Ureter (tissue), 1 donor: ENCODE measurements around the gene RCOR1. TPM values are rescaled to one million over a fixed set of nuclear protein-coding genes. Genes with fewer than 3 reads are reported as not detected.
"Not testable (repeated sequence)": the region's sequence is repeated elsewhere in the genome, so short reads cannot be mapped to it uniquely, and the experiment has no call there.

Experiments used
- DNase-seq: peaks from one replicate; pipeline ENCODE4 v3.0.0-alpha.2; 2020; ENCODE audit warnings: low spot score
- total RNA-seq: library from RNA; stranded (reverse); gene quantifications from one replicate; pipeline ENCODE4 v1.2.4, GENCODE V29; 2023
- donor health status: DM: yes; HTN: yes; CAD: no.

RCOR1 gene
- total RNA-seq, 1 donor from 2014 or later: 21.9 TPM

DNA sequence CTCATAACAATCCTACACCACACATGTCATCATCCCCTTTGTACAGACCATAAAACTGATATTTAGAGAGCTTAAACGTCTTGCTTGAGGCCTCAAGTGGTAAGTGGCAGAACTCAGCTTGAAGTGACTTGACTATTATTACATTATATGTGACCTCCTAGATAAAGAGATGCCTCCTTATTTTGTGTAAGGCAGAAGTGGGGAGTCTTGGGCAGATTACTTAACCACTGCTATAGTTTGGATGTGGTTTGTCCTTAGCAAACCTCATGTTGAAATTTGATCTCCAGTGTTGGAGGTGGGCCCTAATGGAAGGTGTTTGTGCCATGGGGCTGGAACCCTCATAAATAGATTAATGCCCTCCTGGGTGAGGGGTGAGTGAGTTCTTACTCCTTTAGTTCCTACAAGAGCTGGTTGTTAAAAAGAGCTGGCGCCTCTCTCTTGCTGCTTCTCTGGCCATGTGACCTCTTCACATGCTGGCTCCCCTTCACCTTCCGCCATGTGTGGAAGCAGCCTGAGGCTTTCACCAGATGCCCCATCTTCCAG lies 37.4 kb downstream of the RCOR1 start:
- no peak for DNase-seq

DNA sequence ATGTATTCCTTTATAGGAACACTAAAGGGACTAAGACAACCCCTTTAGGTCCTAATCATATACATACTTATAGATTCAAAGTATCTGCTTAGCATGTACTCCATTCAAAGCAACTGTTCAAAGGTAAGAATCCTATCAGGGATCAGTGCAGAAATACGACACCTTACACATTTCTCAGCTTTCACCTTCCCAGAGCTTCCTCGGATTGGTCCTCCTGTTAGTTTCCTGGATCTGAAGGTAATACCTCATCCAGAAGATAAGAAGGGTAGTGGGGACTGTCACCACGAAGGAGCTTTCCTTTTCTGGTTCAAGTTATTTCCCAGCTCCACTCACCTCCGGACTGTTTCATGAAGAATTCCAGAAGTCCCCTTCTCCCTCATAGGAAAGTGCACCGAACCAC lies 38.0 kb downstream of the RCOR1 start:
- no peak for DNase-seq

DNA sequence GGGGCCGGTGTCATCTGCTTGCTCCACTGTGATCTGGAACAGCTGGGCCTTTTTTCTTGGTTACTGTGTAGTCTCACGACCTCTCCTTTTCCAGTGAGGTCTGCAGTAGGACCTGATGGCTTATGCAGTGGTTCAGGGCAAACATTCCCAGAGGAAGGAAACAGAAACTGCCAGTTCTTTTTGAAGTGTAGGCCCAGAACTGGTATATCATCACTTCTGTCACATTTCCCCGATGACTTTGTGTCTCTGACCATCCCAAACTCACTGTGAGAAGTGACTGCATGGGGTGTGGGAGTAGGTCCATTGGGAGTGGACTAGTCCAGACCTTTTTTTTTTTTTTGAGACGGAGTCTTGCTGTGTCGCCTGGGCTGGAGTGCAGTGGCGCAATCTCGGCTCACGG lies 38.4 kb downstream of the RCOR1 start:
- no peak for DNase-seq

DNA sequence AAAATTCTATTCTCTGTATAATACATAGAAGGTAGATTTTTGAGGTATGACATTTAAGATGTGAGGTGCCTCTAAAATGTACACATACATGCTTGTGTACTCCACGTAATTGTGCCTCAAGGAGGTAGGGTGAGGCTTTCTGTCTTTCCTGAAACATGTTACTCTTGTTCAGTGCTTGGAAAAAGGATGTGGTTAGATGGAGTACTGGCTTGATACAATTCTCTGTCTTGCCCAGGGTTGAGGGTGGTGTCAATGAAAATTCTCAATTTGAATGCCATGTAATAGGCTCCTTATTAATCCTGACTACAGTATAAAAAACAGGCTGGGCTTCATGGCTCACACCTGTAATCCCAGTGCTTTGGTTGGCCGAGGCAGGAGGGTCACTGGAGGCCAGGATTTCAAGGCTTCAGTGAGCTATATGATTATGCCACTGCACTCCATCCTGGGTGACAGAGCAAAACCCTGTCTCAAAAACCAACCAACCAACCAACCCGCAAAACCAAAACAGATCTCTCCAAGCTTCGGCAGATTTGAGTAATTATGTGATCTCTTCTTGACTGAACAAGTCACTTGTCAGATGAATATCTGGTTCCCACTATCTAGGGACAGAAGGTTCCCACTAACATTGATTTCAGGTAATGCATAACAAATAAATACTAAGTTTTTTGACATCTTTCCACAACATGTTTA lies 41.6 kb downstream of the RCOR1 start:
- no peak for DNase-seq

DNA sequence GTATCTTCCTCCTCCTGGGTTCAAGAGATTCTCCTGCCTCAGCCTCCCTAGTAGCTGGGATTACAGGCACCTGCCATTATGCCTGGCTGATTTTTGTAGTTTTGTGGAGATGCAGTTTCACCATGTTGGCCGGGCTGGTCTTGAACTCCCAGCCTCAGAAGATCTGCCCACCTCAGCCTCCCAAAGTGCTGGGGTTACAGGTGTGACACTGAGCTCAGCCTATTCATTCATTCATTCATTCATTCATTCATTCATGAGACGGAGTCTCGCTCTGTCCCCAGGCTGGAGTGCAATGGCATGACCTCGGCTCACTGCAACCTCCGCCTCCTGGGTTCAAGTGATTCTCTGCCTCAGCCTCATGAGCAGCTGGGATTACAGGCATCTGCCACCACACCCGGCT lies 47.2 kb downstream of the RCOR1 start:
- DNase-seq: not testable (repeated sequence)

DNA sequence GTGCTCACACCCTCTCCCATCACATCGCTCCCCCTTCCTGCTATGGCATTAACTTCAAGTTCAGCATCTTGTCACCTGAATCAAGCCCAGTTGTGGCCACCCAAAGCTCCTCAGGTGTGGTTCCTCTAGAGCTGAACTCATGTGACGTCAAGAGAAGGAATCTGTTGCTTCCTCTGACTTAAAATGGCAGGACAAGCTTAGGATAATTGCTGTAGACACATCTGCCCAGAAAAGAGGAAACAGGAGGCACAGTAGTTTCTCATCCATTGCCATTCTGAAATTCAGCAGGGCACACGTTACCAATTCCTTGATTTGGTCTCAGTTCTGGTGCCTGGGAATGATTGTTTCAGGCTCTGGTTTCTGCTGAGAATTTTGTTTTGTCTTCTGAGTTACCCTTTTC lies 52.1 kb downstream of the RCOR1 start:
- no peak for DNase-seq

DNA sequence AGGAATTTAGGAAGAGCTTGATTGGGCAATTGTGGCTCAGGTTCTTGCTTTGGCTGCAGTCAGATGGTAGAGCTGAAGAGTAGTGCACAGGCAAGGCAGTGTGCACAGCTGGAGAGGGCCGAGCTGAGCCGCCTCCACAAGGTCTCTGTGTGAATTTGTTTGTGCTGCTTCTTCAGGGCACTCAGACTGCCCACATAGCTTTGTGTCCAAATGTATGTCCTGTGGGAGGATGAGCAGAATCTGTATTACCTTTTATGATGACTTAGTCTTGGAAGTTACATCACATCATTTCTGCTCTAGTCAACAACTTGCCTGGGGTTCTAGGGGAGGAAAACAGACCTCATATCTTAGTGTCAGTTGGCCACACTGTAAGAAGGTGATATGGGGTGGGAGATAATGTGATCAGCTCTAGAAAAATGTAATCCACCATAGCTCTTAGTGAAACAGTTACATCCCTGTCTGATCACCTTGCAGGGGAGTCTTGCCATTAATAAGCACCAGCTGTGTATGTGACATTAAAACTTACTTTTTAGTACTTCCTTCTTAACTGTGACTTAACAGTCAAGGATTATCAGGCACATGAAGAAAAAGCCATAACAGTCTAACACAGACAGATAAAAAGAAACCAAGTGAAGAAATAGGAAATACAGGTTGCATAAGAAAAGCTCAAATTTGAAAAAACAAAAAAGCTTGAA lies 53.4 kb downstream of the RCOR1 start:
- DNase-seq: no peak

DNA sequence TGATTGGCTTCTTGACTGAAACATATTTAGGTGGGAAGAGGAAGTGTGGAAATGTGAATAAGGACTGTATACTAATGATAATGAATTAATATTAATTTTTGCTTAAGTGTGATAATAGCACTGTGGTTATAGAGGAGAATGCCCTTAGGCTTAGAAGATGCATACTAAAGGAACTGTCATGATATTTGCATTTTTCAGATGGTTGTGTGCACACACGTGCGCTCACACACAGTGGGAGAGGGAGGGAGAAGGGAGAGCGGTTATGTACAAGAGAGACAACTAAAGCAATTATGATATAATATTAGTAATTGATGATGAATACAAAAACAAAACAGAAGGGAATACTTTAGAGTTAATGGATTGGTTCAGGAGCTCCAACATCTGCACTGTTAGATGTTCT lies 54.2 kb downstream of the RCOR1 start:
- DNase-seq: no peak

DNA sequence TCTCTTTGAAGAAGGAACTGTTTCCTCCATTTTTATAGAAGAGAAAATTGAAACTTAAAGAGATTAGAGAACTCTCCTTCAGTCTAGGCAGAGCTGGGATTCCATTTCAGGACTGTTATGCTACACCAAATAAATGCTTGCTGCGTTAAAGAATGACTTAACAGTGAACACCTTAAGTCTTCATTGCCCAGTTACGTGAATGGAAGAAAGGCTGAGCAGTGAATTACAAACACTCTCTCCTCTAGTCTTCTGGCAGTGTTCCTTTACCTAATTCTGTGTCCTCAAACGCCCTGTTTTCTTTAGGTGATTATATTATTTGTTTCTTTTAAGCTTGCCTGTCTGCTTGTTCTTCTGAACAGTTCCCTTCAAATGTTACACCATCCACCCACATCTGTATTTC lies 59.7 kb downstream of the RCOR1 start:
- no peak for DNase-seq

DNA sequence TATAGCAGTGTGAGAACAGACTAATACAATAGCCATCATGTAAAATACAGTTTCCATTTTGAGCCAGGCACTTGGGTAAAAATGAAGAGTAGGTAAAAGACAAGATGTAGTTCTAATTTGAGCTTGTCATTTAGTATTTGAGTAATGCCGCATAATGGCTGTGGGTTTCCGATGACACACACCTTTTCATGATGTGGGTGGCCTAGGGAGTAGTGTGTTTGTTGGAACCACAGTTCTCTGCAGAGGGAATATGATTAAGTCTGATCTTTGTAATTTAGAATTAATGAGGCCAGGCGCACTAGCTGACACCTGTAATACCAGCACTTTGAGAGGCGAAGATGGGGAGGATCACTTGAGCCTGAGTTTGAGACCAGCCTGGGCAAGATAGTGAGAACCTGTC lies 61.8 kb downstream of the RCOR1 start:
- no peak for DNase-seq

DNA sequence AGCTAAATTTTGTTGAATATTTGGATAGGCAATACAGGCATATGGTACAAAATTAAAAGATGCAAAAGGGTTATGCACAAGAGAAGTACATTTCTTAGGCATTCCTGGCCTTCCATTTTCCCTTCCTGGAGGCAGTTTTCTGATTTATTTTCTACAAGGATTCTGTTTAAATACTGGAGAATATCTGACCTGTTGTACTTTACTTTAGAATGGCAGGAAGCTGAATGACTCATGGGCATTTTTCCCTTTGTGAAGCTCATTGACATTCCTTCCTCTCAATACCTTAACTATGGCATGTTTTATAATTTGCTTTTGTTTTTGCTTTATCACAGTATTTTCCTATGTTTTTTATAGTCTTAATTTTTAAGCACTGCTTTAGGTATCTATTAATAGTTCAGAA lies 62.7 kb downstream of the RCOR1 start:
- DNase-seq: no peak

DNA sequence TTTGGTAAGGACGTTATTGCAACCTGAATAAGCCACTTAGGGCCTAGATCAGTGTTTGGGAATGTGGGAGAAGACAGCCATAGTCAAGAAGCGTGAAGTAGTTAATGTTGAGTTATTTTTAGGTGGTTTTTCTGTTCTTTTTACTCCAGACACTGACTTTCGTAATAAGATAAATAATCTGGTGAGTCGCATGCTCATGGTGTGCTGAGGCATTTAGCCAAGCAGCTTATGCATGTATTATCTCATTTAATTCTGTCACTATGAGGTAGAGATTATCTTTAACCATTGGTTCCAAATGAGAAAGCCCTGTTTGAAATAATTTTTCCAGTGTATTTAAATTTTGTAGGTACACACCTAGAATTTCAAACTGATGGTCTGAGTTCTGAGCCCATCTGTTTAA lies 67.3 kb downstream of the RCOR1 start:
- no peak for DNase-seq

DNA sequence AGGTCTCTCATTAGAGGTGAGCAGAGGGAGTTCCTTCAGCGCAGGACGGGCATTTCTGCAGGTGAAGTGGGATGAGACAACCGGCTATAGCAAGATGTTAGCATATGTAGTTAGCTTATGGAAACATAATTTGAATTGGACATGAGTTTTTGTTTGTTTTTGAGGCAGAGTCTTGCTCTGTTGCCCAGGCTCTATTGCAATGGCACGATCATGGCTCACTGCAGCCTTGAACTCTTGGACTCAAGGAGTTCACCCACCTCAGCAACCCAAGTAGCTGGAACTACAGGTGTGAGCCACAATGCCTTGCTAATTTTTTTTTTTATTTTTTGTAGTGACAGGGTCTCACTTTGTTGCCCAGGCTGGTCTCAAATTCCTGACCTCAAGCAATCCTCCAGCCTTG lies 69.2 kb downstream of the RCOR1 start:
- no peak for DNase-seq

DNA sequence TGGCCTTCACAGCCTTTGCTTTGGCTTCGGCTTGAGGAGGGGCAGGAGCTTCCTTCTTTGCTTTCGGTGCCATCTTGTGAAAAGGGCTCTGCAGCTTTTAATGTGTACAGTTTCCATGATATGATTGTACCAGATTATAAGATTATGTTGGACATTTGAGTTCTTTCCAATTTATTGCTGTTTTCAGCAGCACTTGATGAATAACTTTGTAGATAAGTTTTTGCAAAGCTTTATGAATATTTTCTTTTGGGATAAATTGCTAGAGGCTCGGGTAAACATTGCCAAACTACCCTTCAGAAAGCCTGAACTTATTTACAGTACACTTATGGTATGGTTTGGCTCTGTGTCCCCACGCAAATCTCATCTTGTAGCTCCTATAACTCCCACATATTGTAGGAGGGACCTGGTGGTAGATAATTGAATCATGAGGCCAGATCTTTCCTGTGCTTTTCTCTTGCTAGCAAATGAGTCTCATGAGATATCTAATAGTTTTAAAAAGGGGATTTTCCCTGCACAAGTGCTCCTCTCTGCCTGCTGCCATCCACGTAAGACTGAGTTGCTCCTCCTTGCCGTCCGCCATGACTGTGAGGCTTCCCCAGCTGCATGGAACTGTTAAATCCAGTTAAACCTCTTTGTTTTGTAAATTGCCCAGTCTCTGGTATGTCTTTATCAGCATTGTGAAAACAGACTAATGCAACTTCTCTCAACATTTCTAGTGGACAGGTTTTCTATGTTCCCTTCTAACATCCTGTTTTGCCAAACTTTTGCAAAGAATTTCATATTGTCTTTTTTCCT lies 70.4 kb downstream of the RCOR1 start:
- no peak for DNase-seq

DNA sequence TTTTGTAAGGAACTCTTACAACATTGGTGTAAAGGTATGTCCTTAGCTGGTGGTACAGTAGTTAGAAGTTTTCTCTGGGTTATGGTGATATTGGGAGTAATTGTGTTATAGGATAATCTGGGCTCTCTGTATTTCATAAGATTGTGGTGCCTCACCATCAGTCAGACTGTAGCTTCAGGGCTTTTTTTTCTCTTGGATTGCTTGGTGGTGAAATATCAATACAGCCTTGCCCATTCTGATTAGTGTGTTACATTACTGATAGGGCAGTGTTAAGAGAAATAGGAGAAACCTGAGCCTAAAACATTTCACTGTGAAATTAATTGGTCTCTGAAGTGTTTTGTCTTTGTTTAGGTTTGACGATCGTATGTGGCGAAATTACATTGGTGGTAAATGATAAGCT lies 71.0 kb downstream of the RCOR1 start:
- no peak for DNase-seq

DNA sequence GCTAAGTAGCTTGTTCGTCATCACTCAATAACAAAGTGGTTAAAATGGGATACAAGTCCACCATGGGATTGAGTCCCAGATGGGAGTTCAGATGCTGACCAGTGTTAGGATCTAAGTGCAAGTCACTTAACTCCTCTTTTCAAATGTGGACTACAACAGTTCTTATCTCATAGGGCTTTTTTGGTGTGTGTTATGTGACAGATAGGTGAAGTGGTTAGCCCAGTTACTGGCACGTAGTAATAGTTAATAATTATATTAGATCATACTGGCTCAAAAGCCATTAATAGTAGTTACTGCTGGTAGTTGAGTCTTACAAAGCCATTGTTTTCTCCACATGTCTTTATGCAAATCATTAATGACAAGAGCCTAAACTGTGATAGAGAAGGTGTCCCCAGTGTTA lies 73.2 kb downstream of the RCOR1 start:
- DNase-seq: no peak

DNA sequence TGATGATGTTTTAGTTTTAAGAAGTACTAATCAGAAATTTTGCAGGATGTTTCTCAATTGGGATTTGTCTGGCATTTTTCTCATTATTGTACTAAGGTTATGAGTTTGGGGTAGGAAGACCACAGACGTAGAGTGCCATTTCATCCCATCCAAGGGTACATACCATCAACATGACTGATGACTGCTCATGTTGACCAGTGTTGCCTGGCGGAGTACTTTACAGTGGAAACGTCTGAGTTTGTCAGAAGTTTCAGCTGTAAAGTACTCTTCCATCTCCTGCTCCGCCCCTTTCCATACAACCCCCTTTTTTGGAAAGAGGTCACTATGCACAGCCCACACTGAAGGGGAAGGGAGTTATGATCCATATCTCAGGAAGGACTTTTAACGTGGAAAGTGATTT lies 74.2 kb downstream of the RCOR1 start:
- DNase-seq: no peak

DNA sequence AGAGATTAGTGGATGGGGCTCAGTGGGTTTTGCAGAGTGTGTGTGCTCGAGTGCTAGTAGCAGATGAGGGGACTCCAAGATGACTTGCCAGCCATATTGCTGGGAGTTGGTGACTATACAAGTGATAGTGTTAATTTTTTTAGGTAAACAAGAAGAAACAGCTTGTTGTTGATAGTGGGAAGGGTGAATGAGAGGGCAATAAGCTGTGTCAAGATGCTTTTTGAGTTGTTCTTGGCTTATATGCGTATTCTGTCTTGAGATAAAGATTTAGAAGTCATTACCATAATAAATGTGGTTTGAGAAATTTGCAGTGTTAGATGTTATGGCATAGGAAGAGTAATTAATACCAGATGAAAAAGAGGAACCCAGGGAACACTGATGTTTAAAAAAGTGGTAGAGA lies 75.3 kb downstream of the RCOR1 start:
- DNase-seq: no peak

DNA sequence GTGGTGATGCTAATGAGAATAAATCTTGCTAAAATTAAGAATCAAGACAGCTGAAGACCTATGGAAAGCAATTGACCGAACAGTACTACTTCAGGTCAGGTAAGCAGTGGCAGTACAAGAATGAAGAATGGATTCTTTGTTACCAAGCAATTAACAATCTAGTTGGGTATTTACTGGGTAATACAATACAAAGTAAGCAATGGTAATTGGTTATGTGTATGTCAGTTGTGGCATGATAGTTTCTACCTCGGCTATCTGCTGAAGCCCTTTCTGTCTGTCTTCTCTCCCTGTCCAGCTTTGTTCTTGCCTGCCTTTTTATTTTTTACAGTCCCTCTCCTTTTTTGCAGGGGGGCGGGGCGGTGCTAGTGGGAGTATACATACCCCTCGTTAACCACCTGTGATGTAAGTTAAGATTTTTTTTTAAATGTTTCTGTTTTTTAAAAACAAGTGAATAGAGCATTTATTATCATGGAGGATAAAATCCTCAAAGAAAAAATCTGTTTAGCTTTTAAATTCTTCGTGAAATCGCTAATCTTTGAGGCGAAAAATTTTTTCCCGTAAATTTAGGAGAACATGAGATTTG lies 75.9 kb downstream of the RCOR1 start:
- DNase-seq: no peak

DNA sequence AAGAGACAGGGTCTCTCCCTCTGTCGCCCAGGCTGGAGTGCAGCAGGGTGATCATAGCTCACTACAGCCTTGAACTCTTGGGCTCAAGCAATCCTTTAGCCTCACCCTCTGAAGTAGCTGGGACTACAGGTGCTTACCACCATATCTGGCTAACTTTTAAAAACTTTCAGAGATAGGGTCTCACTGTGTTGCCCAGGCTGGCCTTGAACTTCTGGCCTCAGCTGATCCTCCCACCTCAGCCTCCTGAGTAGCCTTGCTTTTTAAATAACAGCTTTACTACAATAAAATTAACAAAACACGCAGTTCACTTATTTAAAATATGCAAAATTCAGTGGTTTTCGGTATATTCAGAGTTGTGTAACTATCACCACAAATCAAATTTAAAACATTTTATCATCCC lies 79.0 kb downstream of the RCOR1 start:
- no peak for DNase-seq

DNA sequence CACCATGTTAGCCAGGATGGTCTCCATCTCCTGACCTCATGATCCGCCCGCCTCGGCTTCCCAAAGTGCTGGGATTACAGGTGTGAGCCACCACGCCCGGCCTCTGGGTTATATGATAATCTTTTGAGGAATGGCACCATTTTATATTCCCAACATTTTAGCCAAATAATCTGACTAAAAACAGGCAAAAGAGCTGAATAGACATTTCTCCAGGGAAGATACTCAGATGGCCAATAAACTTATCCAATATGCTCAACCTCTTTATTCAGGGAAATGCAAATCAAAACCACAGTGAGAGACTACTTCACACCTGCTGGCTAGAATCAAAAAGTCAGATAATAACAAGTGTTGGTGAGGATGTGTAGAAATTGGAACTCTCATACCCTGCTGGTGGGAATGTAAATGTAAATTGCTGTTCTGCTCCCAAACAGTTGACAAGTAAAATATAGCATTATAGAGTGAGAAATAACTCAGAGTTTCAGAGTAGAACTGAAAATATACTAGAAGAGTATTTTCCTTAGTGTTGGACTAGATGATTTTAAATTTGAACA lies 80.0 kb downstream of the RCOR1 start:
- DNase-seq: no peak

DNA sequence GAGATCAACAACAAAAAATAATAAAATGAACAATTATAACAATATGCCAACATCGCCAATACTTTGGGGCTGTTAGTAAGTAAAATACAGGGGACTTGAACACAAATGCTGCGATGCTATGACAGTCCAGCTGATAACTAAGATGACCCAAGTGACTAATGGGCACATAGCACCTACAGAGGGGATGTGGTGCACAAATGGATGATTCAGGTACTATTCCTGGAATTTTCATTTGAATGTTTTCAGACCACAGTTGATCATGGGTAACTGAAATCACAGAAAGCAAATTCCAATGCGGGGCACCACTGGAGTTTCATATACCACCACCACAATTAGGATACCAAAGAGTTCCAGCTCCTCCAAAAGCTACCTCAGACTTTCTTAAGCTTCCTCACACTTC lies 82.9 kb downstream of the RCOR1 start:
- no peak for DNase-seq
